GM21717 (cell line): ENCODE data around the gene DIP2B.
"Not testable (repeated sequence)": the region's sequence is repeated elsewhere in the genome, so short reads cannot be mapped to it uniquely, and the experiment has no call there.

Experiments
- ATAC-seq: cut with Tn5 transposase; IDR thresholded peaks from one replicate; pipeline ENCODE4 v1.9.1; 2021; ENCODE audit warnings: mild to moderate bottlenecking, moderate library complexity; ENCODE audit not compliant: unreplicated experiment

Gene DIP2B

DNA sequence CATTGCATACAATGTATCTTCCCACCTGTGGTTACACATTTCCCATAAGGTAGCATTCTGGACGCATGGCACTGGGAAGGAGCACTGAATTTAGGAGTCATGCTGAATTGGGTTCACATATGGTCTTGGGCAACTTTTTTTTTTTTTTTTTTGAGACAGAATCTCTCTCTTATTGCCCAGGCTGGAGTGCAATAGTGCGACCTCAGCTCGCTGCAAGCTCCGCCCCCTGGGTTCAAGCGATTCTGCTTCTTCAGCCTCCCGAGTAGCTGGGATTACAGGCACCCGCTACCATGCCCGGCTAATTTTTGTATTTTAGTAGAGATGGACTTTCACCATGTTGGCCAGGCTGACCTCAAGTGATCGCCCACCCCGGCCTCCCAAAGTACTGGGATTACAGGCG, 13.3 kb downstream of the DIP2B start:
- ATAC-seq = no peak

DNA sequence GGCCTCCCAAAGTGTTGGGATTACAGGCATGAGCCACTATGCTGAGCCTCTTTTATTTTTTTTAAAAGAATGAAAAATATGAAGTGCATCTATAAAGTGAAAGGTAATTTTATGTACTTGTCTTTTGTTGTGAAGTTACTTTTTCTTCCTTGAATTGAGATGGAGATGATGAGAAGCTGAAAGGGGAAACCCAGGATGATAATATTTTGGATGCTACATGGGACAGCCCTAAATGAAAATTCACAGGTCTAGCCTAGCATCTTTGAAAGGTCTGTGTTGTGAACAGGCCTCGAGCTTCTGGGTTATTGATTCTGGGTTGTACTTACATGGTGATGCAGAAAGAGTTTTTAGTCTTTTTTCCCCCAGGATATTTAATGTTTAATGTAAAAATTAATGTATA, 14.6 kb downstream of the DIP2B start:
- ATAC-seq = no peak

DNA sequence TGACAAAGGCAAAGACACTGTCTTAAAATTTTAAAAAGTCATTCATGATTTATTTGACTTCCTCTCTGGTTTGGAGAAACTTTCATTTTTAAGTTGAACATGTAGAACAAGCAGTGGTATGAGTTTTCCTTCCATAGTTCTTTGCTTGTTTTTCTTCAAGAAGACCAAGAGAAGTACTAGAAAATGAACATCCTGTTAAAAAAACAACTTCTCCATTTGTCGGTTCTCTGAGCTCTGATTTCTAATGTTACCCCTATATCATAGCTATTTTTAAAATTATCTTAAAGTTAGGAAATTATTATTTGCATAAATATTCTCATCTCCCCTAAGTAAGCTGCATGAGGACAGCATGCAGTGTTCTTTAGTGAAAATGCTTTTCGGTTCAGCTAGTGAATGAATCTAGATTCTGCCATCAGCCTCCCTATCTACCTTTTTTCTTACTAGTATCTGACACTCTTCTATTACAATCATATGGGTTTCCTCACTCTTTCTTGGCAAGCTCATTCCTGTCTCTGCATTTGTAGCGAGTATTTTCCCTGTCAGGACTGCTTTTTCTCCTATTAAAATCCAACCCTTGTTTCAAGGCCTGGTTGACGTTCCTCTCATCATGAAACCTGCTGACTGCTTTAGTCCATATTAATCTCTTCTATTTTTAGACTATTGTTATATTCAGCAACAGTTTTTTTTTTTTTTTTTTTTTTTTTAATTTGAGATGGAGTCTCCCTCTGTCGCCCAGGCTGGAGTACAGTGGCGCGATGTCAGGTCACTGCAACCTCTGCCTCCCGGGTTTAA, 15.8 kb downstream of the DIP2B start:
- no peak for ATAC-seq

DNA sequence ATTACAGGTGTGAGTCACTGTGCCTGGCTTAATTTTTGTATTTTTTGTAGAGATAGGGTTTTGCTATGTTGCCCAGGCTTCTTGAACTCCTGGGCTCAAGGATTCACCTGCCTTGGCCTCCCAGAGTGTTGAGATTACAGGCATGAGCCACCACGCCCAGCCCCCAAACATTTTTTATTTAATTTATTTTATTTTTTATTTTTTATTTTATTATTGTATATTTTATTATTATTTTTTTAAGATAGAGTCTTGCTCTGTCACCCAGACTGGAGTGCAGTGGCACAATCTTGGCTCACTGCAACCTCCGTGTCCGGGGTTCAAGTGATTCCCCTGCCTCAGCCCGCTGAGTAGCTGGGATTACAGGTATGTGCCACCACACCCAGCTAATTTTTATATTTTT, 17.0 kb downstream of the DIP2B start:
- ATAC-seq = not testable (repeated sequence)

DNA sequence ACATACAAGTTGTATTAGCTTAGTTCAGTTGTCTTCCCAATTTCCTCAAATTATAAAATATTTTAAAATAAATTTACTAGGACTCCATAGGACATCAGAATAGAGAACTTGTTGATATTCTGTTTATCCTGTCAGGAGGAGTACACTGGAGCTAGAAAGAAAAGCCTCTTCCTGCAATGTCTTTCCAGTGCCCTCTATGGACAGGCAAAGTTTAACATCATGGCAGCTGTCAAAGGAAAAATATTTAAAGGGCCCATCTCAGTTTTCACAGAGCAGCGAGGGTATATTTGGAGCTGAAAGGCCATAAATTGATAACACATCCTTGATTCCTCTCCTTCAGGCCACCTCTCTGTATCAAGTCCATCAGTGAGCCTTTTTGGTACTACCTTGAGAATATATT, 19.0 kb downstream of the DIP2B start:
- ATAC-seq = no peak

DNA sequence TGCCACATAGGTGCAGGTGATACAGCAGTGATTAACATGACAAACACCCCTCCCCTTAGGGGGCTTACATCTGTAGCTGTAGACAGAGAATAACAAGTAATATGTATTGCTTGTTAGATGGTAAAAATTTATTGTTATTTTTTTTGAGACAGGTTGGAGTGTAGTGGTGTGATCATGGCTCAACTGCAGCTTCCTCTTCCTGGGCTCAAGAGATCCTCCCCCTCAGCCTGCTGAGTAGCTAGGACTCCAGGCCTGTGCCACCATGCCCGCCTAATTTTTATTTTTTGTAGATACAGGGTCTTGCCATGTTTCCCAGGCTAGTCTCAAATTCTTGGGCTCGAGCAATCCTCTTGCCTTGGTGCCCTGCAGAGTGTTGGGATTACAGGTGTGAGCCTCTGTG, 19.8 kb downstream of the DIP2B start:
- no peak for ATAC-seq

DNA sequence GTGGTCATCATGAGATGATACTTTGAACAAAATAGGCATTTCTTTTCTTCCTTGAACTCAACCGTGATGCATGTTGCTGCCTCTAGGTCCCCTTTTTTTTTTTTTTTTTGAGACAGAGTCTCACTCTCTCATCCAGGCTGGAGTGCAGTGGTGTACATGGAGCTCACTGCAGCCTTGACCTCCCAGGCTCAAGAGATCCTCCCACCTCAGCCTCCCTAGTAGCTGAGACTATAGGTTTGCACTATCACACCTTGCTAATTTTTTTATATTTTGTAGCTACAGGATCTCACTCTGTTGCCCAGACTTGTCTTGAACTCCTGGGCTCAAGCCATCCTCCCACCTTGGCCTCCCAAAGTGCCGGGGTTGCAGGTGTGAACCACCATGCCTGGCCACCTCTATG, 20.6 kb downstream of the DIP2B start:
- no peak for ATAC-seq

DNA sequence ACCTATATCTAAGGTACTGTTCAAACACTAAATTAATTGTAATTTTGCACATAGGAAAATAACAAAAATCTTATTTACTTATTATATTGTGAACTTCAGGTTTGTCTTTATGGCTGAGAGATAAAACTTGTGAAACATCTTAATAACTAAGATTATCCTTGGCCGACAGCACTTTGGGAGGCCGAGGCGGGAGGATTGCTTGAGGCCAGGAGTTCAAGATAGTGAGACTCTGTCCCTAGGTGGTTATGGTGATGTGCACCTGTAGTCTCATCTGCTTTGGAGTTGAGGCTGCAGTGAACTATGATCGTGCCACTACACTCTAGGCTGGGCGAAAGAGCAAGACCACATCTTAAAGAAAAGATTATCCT, 22.6 kb downstream of the DIP2B start:
- ATAC-seq = no peak

DNA sequence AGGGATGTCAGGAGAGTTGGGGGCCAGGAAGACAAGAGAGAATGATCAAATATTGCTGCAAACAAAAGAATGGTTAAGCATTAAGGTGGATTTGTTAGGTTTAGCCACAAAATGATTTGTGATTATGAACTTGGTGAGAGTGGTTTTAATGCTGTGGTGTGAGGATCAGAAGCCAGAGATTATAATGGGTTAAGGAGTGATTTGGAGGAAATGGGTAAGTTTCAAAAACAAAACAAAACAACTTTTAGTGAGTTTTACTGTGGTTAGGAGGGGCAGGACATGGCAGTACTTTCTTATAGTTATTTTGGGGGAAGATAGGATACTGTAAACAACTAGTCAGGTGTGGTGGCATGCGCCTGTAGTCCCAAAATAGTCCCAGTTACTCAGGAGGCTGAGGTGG, 24.0 kb downstream of the DIP2B start:
- no peak for ATAC-seq

DNA sequence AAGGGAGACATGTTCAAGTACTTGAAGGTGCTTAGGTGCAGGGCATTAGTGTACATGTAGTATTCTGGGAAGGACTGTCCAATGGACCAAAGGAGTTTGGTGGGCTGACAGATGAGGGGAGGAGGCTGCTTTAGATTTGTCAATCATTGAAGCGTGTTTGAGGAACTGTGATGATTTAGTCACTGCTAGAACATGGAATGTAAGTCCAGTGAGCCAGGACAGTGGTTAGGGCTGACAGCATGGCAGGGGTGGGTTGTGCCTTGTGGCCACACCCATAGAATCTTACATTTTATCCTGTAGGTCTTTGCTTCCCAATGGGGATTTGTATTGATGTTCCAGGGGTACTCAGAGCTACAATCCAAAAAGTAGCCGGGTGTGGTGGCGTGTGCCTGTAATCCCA, 24.6 kb downstream of the DIP2B start:
- ATAC-seq = no peak

DNA sequence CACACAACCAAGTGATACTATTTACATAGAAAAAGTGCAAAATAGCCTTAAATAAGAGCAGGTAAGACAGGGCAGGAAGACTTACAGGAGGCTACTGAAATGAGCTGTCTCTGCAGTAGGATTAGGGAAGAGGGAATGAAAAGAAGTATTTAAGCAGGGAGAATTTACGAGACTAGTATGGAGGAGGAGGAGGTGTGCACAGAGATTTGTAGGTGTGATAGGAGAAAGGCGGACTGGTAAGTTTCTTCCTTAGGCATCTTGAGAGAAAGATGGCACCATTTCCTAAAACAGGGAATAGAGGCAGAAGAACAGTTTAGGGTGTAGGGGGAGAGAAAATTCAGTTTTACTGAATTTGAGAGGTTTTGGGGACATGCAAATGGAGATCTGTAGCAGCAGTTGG, 25.7 kb downstream of the DIP2B start:
- ATAC-seq = no peak

DNA sequence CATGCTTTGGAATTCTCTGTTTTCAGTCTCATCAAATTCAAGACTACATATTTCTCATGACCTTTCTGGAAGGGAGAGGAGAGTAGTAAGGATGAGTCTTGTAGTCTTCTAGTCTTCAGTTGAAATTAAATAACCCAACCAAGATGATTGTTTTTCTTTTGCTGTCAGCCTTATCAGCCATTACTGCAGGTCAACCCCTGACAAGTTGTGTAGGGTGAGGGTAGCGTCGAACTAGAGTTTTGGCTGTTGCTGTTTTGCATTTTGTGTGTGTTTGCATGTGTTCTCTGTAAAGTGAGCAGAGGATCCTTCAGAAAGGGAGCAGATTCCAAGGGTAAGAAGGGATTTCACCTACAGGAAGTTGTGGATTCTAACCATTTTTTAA, 28.4 kb downstream of the DIP2B start:
- no peak for ATAC-seq

DNA sequence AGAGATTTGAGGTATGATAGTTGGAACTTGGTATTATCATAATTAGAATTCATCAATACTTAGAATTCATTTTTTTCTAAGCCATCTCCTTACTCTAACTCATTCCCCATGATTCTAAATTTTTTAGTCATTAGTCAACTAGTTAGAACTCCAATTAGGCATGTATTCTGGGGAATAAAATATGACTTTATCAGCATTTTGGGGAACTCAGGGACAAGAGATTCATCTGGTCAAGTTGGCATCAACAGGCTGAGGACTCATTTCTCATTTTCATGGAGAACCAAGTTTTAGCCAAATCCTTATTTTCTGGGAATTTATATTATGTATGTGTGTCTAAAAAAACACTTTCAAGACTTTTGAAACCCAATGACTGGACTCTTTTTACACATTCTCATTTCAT, 29.2 kb downstream of the DIP2B start:
- no peak for ATAC-seq

DNA sequence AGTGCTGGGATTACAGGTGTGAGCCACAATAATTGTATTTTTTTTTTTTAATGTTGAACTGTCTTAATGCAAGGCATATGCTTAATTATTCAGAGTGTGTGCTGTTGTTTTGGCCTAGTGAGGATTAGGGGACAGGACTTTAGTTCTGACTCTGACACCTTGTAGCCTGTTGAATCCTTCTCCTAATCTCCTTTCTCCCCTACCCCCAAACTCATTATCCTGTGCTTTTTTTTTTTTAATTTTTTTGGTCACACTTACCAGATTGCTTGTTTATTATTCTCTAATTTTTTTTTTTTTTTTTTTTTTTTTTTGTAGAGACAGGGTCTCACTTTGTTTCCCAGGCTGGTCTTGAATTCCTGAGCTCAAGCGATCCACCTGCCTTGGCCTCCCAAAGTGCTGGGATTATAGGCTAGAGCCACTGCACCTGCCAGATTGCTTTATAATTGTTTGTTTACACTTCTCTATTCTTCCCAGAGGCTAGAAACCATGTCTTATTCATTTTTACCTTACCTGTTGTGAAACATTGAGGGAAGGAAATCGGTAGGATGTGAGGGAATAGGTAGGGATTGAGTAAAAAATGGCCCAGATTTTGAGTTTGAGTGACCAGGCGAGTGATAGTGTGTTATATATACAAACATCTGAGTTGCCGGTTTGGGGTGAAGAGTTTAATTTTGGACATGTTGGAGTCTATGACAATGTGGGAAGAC, 32.2 kb downstream of the DIP2B start:
- no peak for ATAC-seq

DNA sequence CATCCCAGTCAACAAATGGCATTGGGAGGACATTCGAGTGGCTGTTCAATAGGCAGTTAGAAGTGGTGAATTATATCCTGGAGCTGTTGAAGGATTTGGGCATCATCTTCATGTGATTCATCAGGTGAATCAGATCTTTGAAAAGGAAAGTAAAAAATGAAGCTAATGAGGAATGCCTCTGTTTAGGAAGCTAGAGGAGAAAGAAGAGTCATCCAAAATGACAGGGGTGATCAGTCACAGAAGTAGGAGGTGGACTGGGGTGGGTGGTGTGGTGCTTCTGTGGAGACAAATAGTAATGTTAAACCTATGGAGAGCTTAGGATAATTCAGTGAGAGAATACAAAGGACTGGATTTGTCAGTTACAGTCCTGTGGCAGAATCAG, 32.7 kb downstream of the DIP2B start:
- ATAC-seq = no peak

DNA sequence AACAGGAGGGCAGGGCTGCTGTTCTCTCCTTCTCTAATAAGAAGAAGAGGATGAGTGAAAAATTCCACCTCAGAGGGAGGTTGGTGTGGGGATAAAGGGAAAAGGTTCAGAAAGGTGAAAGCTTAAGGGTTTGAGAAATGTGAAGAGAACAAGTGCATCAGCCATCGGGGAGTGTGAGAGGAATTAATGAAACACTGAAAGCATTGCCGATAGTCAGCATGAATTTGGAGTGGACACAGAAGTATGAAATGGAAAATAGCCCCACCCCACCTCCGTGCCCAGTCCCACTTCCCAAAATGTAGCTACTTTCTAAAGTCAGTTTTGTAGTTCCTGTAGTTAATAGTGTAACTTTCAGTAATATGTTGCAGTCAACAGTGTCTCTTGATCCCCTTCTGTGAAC, 33.4 kb downstream of the DIP2B start:
- ATAC-seq = no peak

DNA sequence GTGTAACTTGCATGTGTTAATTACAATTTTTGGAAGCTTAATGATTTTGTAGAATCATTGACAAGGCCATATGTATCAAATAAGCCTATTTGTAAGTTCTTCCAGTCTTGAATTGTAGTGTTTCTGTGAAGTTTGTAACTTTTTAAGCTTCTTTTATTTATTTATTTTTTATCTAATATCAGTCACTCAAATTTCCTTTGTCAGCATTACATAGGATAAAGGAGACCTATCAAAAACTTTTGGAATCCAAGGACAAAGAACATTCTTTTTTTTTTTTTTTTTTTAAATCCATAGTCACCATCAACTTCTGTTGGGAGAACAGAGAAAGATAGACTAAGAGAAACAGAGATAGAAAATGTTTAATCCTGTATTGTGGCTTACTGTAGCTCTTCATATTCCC, 36.4 kb downstream of the DIP2B start:
- ATAC-seq = no peak

DNA sequence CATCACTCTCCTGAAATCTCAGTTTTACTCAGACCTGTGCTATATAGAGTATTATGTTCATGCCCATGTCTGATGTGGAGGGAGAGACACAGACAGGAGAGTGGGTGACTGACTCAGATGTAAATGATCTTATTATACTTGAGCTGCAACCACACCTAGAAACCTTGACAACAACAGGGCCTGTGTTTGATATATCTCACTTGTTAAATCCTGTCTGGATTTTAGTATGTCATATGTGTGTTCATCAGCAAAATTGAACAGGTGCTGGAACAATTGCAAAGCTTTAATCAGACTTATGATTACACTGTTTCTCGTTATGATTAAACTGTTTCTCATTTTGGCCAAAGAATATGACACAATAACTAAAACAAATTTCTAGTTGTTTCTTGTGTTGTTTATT, 37.7 kb downstream of the DIP2B start:
- no peak for ATAC-seq

DNA sequence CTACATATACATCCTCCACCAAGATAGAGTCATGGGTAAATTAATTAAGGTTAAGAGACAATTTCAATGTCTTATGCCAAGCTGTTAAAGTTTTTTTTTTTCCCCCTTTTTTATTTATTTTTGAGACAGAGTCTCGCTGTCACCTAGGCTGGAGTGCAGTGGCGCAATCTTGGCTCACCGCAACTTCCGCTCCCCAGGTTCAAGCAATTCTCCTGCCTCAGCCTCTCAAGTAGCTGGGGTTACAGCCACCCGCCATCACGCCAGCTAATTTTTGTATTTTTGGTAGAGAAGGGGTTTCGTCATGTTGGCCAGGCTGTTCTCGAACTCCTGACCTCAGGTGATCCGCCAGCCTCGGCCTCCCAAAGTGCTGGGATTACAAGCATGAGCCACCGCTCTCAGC, 38.4 kb downstream of the DIP2B start:
- ATAC-seq = not testable (repeated sequence)

DNA sequence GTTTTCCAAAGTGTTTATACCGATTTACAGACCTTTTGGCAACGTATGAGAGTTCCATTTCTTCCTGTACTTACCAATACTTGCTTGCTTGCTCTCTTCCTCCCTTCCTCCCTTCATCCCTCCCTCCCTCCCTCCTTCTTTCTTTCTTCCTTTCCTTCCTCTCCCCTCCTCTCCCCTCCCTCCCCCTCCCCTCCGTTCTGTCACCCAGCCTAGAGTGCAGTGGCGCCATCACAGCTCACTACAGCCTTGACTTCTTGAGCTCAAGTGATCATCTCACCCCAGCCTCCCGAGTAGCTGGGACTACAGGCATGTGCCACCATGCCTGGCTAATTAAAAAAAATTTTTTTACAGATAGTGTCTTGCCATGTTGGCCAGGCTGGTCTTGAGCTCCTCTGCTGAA, 40.4 kb downstream of the DIP2B start:
- ATAC-seq = no peak

DNA sequence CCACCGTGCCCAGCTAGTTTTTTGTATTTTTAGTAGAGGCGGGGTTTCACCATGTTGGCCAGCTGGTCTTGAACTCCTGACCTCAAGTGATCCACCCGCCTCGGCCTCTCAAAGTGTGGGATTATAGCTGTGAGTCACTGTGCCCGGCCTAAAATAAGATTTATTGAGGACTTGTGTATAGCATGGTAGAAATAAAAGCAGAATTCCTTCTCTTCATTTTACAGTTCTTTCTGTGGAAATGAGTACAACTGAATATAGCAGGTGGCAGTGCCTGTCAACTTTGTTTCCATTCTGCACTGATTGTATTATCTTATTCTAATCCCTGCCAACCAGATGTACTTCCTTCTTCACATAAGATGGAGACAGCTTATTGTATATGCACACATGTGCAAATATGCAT, 41.0 kb downstream of the DIP2B start:
- no peak for ATAC-seq

DNA sequence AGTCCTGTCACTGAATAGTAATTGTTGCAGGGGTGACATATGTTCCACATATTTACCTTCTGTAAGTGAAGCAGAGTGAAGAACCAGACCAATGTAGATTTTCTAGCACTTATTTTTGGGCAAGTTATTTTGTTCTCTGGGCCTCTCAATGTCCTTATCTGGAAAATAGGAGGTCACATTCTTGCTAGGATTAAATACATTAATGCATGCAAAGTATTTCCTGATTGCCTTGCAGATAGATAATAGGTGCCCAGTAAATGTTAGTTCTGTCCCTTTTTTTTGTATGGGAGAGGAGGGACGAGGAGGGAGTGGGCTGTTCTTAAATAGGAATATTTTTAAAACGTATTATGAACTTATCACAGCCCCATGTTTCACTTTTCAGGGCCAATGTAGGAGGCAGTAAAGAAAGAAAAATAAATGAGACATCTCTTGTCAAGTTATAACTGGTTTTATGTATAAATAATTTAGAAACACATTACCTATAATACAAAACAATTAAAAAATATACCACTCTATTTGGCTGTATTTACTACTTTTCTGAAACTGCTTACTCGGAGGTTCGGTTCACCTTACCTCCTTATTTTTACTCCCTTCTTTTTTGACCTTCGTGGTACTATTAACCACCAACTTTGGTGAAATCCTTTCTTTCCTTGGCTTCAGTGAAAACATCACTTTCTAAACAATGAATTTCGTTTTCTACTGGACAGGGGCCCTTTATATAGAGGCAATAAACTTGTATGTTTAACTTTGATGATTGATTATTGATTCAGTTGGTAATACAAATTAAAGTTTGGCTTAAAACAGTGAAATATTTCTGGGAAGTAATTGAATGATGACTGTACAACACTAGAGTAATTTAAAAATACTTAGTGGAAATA, 41.9 kb downstream of the DIP2B start:
- no peak for ATAC-seq
